GM12878 (cell line): ENCODE results near the gene CHRNB2. TPM values are rescaled to one million over a fixed set of nuclear protein-coding genes. Genes with fewer than 3 reads are reported as not detected.

Experiments used
- ATAC-seq: fragments of 200-7000 bp; cut with Tn5 transposase; 3 replicates; pipeline ENCODE4 v1.9.1; 2020; ENCODE audit warnings: mild to moderate bottlenecking, moderate library complexity
- BruUV-seq: library from RNA; stranded (reverse); fragments of 400-500 nt; replicated peaks from 2 replicates; lab custom pipeline; 2021; lab: Mats Ljungman, UMichigan
- CTCF ChIA-PET: fragments of 300-600 bp; sonication (Branson Sonifier 250); formaldehyde crosslinking; extraction: SDS; loops from one replicate; lab custom pipeline; 2021; ENCODE audit warnings: inconsistent platforms; lab: Yijun Ruan, JAX
- POLR2A ChIA-PET: fragments of 350-600 bp; formaldehyde crosslinking; extraction: SDS; loops from one replicate; lab custom pipeline; 2021; ENCODE audit warnings: inconsistent platforms; lab: Charles Lee
- RAD21 ChIA-PET: fragments of 300-600 bp; sonication (Branson Sonifier 250); formaldehyde crosslinking; loops from one replicate; lab custom pipeline; 2023; ENCODE audit warnings: antibody characterized with exemption; ENCODE audit not compliant: unreplicated experiment; lab: Charles Lee
- SMC1A ChIA-PET: fragments of 300-600 bp; sonication (Branson Sonifier 250); formaldehyde crosslinking; loops from one replicate; lab custom pipeline; 2023; ENCODE audit not compliant: unreplicated experiment, uncharacterized antibody; lab: Charles Lee
- DNase-seq: peaks from one replicate; pipeline ENCODE4 v3.0.0-alpha.2; 2011; ENCODE audit warnings: low read depth, low spot score
- FAIRE-seq: peaks from 3 replicates; lab custom pipeline; 2011; peaks lifted over from hg19 to GRCh38; lab: Jason Lieb, UNC
- H2AFZ ChIP-seq: 2 replicates; pipeline ENCODE4 v1.6.0; 2011; ENCODE audit warnings: low read depth, low read length, control low read depth; ENCODE audit not compliant: control insufficient read depth
- H3K27ac ChIP-seq: 2 replicates; pipeline ENCODE4 v1.5.1; 2011; ENCODE audit warnings: control low read depth; ENCODE audit not compliant: control insufficient read depth, insufficient read depth
- H3K27me3 ChIP-seq, 2 experiments: replicated peaks in 1 of 2; 2 replicates each; pipeline versions ENCODE4 v1.6.0 to v1.6.1; 2011; ENCODE audit warnings: low read length in 1 of 2; ENCODE audit not compliant: control insufficient read depth in 2 of 2, insufficient read depth in 2 of 2
- H3K36me3 ChIP-seq, 2 experiments: 2 replicates each; pipeline ENCODE4 v1.5.1; 2011; ENCODE audit warnings: low read length in 1 of 2; ENCODE audit not compliant: control insufficient read depth in 2 of 2, insufficient read depth in 2 of 2
- H3K4me1 ChIP-seq: 2 replicates; pipeline ENCODE4 v1.6.1; 2011; ENCODE audit warnings: mild to moderate bottlenecking, low read length, moderate library complexity, mixed read lengths; ENCODE audit not compliant: control insufficient read depth, insufficient read depth
- H3K4me2 ChIP-seq: 2 replicates; pipeline ENCODE4 v1.6.0; 2011; ENCODE audit warnings: control low read depth; ENCODE audit not compliant: control insufficient read depth, insufficient read depth
- H3K4me3 ChIP-seq: fragments of 200-600 bp; sonication (generic); 2 replicates; pipeline ENCODE4 v1.5.1; 2016
- H3K79me2 ChIP-seq: 2 replicates; pipeline ENCODE4 v1.6.0; 2011; ENCODE audit warnings: low read length; ENCODE audit not compliant: control insufficient read depth, insufficient read depth
- H3K9ac ChIP-seq: 2 replicates; pipeline ENCODE4 v1.8.0; 2011; ENCODE audit warnings: low read length, control low read depth, mixed read lengths; ENCODE audit not compliant: control insufficient read depth, insufficient read depth
- H3K9me3 ChIP-seq: replicated peaks from 3 replicates; pipeline ENCODE4 v1.5.1; 2011; ENCODE audit warnings: mild to moderate bottlenecking, low read length; ENCODE audit not compliant: control insufficient read depth, insufficient read depth
- H4K20me1 ChIP-seq: 2 replicates; pipeline ENCODE4 v1.6.0; 2011; ENCODE audit not compliant: control insufficient read depth, insufficient read depth
- ASH2L ChIP-seq: fragments of 300-600, 200-600 bp; sonication (generic); IDR thresholded peaks from 2 replicates; pipeline ENCODE4 v1.6.1; 2017; ENCODE audit warnings: low read depth, mild to moderate bottlenecking, borderline replicate concordance
- MEF2A ChIP-seq: IDR thresholded peaks from 2 replicates; pipeline ENCODE4 v1.6.1; 2011; ENCODE audit warnings: low read depth, mild to moderate bottlenecking, low read length, moderate library complexity; ENCODE audit not compliant: insufficient read depth
- POLR2A ChIP-seq: IDR thresholded peaks from 2 replicates; pipeline ENCODE4 v1.6.1; 2011; ENCODE audit warnings: low read depth, mild to moderate bottlenecking, low read length
- POLR2AphosphoS5 ChIP-seq: IDR thresholded peaks from 2 replicates; pipeline ENCODE4 v1.6.1; 2011; ENCODE audit warnings: mild to moderate bottlenecking, low read length, inconsistent platforms
- WGBS: methylation state at CpG from one replicate; pipeline ENCODE4 v1.1.6; 2016; ENCODE audit warnings: low lambda C conversion rate; ENCODE audit not compliant: insufficient replicate concordance, insufficient coverage; ENCODE audit errors: missing lambda C conversion rate; 5-methylcytosine and 5-hydroxymethylcytosine counted together
- in situ Hi-C: fragments of 300-500 bp; cut with MboI; formaldehyde crosslinking; loops from 9 replicates; pipeline ENCODE4 v1.14.3; 2018; ENCODE audit warnings: mixed read lengths
- intact Hi-C: fragments of 100-400 bp; cut with micrococcal nuclease; formaldehyde crosslinking; loops from one replicate; pipeline ENCODE4 v1.14.2; 2022; ENCODE audit not compliant: unreplicated experiment
- polyA plus RNA-seq, 11 experiments: library from polyadenylated mRNA; depleted of rRNA in 4 of 11; unstranded in 6 of 11; stranded (reverse) in 5 of 11; fragments of >200 nt; fragmentation: Nextera tagmentation in 4 of 11; fragmentation: Illumina TruSeq in 1 of 11; extraction: Ambion mirVana in 4 of 11; extraction: Trizol in 1 of 11; gene quantifications; 1 replicate in 1 of 11; 2 replicates in 10 of 11; pipeline versions ENCODE4 v1.2.1 to v1.2.3, GENCODE V29; 2011 to 2016; ENCODE audit warnings: inconsistent platforms in 2 of 11, missing spikeins in 2 of 11, low read depth in 1 of 11
- total RNA-seq, 4 experiments: library from RNA; depleted of rRNA in 3 of 4; stranded (reverse); fragments of >200 nt in 3 of 4; fragmentation: Illumina TruSeq in 1 of 4; extraction: Trizol in 1 of 4; gene quantifications; 2 replicates each; pipeline versions ENCODE4 v1.2.1 to v1.2.3, GENCODE V29; 2013 to 2021

Gene CHRNB2
- total and polyA plus RNA-seq, 10 of the 15 experiments (the other 5 are each of a cell fraction or from before 2014, with no cell fraction given): 0.01 to 0.11 (median 0.03) TPM; not detected in 6

DNA sequence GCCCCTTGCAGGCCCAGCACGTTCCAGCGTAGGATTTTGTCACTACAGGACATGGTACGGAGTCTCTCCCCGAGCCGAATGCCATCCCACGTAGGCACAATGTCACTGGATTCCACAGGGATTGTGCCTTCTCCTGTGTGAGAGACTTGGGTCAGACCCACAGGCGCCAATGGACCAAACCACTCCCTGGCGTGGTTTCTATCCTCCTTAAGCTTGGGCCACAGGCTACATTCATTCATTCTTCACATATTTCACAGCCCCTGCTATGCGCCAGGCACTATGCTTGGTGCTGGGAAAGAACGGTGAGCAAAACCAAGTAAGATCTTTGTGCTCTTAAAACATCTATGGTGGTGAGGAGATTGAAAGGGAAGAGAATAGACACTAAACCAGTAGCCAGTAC lies 18.7 kb downstream of the CHRNB2 start:
- no peaks in the 10 kb centered on the region for H3K27me3 ChIP-seq
- ChIA-PET POLR2A (no interaction called here), RAD21 (no interaction called here), SMC1A (no interaction called here), CTCF (no interaction called here)
- no peak overlapping the region for H3K27ac ChIP-seq
- peak; percentile 51; the same call in 1 of the 2 replicates for TF ChIP-seq POLR2AphosphoS5
- no peak for TF ChIP-seq MEF2A
- FAIRE-seq (no peak), ATAC-seq (no peak), DNase-seq (no peak)
- 98% methylated on average over 10 of the region's 10 CpGs for WGBS
- no peaks in the 10 kb centered on the region for H3K9me3 ChIP-seq
- no peaks in the 10 kb centered on the region for H3K79me2 ChIP-seq
- no peak overlapping the region for H3K4me2 ChIP-seq
- peaks cover 54 to 72% of the 10 kb centered on the region in 2 experiments for H3K36me3 ChIP-seq
- H4K20me1 ChIP-seq: peaks cover 12% of the 10 kb centered on the region; the same call in 1 of the 2 replicates
- intact Hi-C loops (no loop called here), in situ Hi-C loops (no loop called here)
- no TSS peak for BruUV-seq
- H2AFZ ChIP-seq: no peak overlapping the region
- peaks cover 12% of the 10 kb centered on the region for H3K4me1 ChIP-seq
- no peak overlapping the region for H3K4me3 ChIP-seq
- H3K9ac ChIP-seq: no peak overlapping the region

DNA sequence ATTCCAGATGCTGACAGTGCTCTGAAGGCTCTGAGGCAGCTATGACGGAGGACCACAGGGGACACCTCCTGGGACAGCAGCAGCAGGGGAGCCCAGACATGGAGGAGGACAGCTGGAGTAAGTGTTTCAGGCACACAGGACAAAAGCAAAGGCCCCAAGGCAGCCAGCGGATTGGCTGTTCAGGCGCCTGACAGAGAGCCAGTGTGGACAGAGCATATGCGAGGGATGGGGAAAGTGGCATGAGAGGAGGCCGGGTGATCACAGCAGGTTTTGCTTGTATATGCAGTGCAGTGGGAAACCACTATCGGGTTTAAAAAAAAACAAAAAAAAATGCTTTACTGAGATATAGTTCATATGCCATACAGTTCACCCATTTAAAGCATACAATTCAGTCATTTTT lies 19.1 kb downstream of the CHRNB2 start:
- intact Hi-C loops (no loop called here), in situ Hi-C loops (no loop called here)
- no peaks in the 10 kb centered on the region for H3K79me2 ChIP-seq
- no peak overlapping the region for H3K9ac ChIP-seq
- no peaks in the 10 kb centered on the region for H3K9me3 ChIP-seq
- 97% methylated on average over 6 of the region's 6 CpGs for WGBS
- no peak overlapping the region for H2AFZ ChIP-seq
- FAIRE-seq: no peak
- no peak overlapping the region for H3K4me3 ChIP-seq
- H3K27ac ChIP-seq: no peak overlapping the region
- ChIA-PET CTCF (no interaction called here), SMC1A (no interaction called here), POLR2A (no interaction called here), RAD21 (no interaction called here)
- peaks cover 58 to 75% of the 10 kb centered on the region in 2 experiments for H3K36me3 ChIP-seq
- H3K4me2 ChIP-seq: no peak overlapping the region
- no peak for DNase-seq
- BruUV-seq: no TSS peak
- H3K27me3 ChIP-seq: no peaks in the 10 kb centered on the region
- H4K20me1 ChIP-seq: peaks cover 12% of the 10 kb centered on the region; the same call in 1 of the 2 replicates
- no peak for ATAC-seq
- no peak for TF ChIP-seq ASH2L
- peak; percentile 30; the same call in 1 of the 2 replicates for TF ChIP-seq POLR2A
- peaks cover 12% of the 10 kb centered on the region for H3K4me1 ChIP-seq
